GM12864 (cell line): Measurements from ENCODE around the gene C9.
A peak's percentile ranks its signal among the peaks of the same experiment; 100 is the strongest.

Experiments
- DNase-seq: peaks from one replicate; pipeline ENCODE4 v3.0.0-alpha.2; 2011; ENCODE audit warnings: low read depth
- H3K4me3 ChIP-seq: 2 replicates; pipeline ENCODE4 v1.5.1; 2011; ENCODE audit warnings: mild to moderate bottlenecking, low read depth, low read length, control low read depth
- TF ChIP-seq, protein P1 (sequence below): IDR thresholded peaks from 2 replicates; pipeline ENCODE4 v1.5.1; 2011; ENCODE audit warnings: low read depth, mild to moderate bottlenecking, moderate library complexity, low read length, control low read depth, inconsistent platforms; ENCODE audit errors: missing control alignments

The C9 gene

DNA sequence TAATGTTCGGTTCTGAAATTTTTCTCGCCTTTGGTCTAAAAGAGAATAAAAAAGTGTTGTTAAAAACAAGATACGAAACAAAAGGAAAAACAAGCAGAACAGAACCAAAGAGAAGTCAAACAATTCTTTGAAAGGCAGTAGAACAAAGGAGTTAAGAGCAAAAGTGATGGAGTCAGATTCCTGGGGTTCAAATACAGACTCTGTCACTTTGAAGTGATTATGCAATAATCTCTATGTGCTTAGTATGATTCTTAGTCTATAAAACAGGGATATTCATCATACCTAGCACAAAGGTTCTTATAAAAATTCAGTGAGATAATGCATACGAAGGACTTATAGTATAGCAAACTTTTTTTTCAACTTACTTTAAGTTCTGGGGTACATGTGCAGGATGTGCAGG is 48.3 kb downstream of the C9 start:
- H3K4me3 ChIP-seq: no peak overlapping the region

DNA sequence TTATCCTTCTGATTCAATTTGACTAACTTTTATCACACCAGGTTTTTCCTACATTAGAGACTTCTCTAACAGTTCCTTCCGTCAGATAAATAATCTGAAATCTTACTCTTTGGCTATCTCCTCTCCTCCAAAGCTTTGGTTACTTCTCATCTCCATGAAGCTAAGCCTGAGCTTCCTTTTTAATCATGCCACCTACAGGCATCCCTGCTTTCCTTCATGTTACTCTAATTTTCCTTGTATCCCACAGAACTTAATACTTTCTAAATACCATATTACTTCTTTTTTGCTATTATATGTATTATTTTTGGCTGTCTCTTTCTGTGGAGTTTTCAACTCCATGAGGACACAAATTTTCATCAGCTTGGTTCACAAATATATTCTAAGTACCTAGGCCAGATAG is 49.7 kb downstream of the C9 start:
- TF ChIP-seq, protein P1, sequence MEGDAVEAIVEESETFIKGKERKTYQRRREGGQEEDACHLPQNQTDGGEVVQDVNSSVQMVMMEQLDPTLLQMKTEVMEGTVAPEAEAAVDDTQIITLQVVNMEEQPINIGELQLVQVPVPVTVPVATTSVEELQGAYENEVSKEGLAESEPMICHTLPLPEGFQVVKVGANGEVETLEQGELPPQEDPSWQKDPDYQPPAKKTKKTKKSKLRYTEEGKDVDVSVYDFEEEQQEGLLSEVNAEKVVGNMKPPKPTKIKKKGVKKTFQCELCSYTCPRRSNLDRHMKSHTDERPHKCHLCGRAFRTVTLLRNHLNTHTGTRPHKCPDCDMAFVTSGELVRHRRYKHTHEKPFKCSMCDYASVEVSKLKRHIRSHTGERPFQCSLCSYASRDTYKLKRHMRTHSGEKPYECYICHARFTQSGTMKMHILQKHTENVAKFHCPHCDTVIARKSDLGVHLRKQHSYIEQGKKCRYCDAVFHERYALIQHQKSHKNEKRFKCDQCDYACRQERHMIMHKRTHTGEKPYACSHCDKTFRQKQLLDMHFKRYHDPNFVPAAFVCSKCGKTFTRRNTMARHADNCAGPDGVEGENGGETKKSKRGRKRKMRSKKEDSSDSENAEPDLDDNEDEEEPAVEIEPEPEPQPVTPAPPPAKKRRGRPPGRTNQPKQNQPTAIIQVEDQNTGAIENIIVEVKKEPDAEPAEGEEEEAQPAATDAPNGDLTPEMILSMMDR: no peak
- H3K4me3 ChIP-seq: no peak overlapping the region
- DNase-seq: no peak

More for the DNA sequence above, 48.3 kb downstream of the C9 start:
- TF ChIP-seq, protein P1: no peak
- no peak for DNase-seq

DNA sequence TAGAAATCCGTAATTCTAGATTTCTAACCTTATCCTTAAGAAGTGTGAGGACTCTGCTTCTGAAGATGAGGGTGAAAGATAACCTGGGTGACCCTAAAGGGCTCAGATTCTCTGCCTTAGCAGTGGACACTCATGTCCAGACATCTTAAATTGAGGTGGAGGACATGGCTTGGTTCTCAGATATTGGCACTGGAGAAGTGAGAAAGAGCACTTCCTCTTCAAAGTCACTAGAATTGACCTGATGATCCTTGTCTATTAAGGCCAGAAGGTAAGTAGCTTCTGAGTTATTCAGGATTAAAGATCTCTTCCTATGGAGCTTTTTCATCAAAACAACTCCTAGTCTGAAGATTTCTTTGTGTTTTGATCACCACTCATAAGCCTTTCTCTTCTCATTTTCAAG is 54.8 kb downstream of the C9 start:
- DNase-seq: no peak
- TF ChIP-seq, protein P1: no peak
- H3K4me3 ChIP-seq: no peak overlapping the region

DNA sequence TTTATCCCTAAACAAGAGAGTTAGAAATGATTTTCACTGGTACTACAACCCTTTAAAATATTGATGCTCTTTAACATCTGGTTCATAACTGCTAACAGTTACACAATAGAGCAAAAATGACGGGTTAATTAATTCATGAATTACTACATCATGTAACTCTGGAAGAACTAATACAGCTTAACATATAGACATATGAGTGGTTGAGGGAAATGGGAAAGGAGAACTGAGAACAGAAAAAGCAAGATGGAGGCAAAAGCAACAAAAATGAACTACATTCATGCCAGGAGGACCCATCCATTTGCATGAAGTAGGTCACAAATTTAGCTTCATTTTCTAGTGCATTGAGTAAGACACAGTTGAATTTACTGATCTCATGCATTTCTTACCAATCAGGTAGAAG is 61.8 kb downstream of the C9 start:
- no peak overlapping the region for H3K4me3 ChIP-seq
- peak; percentile 16 for DNase-seq
- TF ChIP-seq, protein P1: no peak

DNA sequence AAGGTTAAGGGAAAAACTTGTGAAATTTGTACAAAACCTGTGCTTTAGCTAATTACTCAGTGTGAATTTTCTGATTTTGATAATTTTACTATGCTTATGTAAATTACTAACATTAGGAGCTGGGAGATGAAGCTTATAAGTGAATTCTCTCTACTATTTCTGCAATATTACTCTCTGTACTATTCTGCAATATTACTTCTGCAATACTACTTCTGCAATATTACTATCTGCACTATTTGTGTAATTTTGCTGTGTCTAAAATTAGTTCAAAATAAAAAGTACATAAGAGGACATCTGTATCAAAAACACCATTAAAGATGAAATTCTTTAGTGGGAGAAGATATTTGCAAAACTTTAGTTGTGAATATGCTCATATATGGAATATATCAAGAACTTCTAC is 62.9 kb downstream of the C9 start:
- no peak for DNase-seq
- TF ChIP-seq, protein P1: no peak
- no peak overlapping the region for H3K4me3 ChIP-seq

DNA sequence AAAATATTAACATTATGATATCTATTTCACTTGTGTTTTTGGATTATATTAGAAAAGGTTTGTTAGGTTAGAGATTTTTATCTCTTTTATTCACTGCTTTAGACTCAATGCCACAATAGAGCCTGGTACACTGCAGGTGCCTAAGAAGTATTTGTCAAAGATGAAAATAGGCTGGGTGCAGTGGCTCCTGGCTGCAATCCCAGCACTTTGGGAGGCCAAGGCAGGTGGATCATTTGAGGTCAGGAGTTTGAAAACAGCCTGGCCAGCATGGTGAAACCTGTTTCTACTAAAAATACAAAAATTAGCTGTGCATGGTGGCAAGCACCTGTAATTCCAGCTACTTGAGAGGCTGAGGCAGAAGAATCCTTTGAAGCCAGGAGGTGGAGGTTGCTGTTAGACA is 64.3 kb downstream of the C9 start:
- TF ChIP-seq, protein P1: no peak
- H3K4me3 ChIP-seq: no peak overlapping the region
- no peak for DNase-seq

DNA sequence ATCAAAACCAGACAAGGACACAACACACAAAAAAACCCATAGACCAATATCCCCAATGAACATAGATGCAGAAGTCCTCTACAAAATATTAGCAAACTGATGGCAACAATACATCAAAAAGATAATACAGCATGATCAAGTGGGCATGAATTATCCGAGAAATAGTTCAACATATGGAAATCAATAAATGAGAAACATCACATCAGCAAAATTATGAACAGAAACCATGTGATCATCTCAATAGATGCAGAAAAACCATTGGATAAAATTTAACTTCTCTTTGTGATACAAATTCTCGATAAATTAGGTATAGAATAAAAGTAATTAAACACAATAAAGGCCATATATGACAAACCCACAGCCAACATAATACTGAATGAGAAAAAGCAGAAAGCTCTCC is 69.6 kb downstream of the C9 start:
- no peak overlapping the region for H3K4me3 ChIP-seq
- DNase-seq: no peak
- TF ChIP-seq, protein P1: no peak
